HG02981 (cell line): ENCODE measurements around the gene AGBL5.

Experiments
- ATAC-seq: cut with Tn5 transposase; IDR thresholded peaks from one replicate; pipeline ENCODE4 v1.9.1; 2021; ENCODE audit warnings: mild to moderate bottlenecking, moderate library complexity; ENCODE audit not compliant: unreplicated experiment

The AGBL5 gene

GRCh38 chr2:27050996-27051901 is at the start of gene AGBL5:
Gene AGBL5 (plus strand): TSS chr2:27051668. CDS start chr2:27052959, 1,291 bp downstream.
- ATAC-seq = peak; percentile 70

- ATAC-seq = no peak
Measured at GRCh38 chr2:27001950-27002349, 49.5 kb upstream of the AGBL5 start.

- no peak for ATAC-seq
Measured at GRCh38 chr2:27003007-27003406, 48.5 kb upstream of the AGBL5 start.

GRCh38 chr2:27003857-27004256 is 47.6 kb upstream of the AGBL5 start:
- no peak for ATAC-seq

- no peak for ATAC-seq
Measured at GRCh38 chr2:27006602-27007415, 44.7 kb upstream of the AGBL5 start.

GRCh38 chr2:27007416-27008374 is 43.8 kb upstream of the AGBL5 start:
- no peak for ATAC-seq

- ATAC-seq = no peak
Measured at GRCh38 chr2:27008678-27009077, 42.8 kb upstream of the AGBL5 start.

- ATAC-seq = no peak
Measured at GRCh38 chr2:27009083-27009482, 42.4 kb upstream of the AGBL5 start.

- no peak for ATAC-seq
Measured at GRCh38 chr2:27009716-27010115, 41.8 kb upstream of the AGBL5 start.

- no peak for ATAC-seq
Measured at GRCh38 chr2:27010139-27010538, 41.3 kb upstream of the AGBL5 start.

GRCh38 chr2:27013738-27014137 is 37.7 kb upstream of the AGBL5 start:
- no peak for ATAC-seq

- ATAC-seq = no peak
Measured at GRCh38 chr2:27014771-27015433, 36.6 kb upstream of the AGBL5 start.

- no peak for ATAC-seq
Measured at GRCh38 chr2:27016801-27017325, 34.6 kb upstream of the AGBL5 start.

- ATAC-seq = no peak
Measured at GRCh38 chr2:27018142-27018541, 33.3 kb upstream of the AGBL5 start.

GRCh38 chr2:27019459-27019858 is 32.0 kb upstream of the AGBL5 start:
- ATAC-seq = no peak

GRCh38 chr2:27019931-27020855 is 31.3 kb upstream of the AGBL5 start:
- ATAC-seq = no peak

GRCh38 chr2:27021253-27022049 is 30.0 kb upstream of the AGBL5 start:
- ATAC-seq = no peak

GRCh38 chr2:27023740-27024139 is 27.7 kb upstream of the AGBL5 start:
- ATAC-seq = no peak
